Spleen (tissue), 7 donors: ENCODE measurements around the gene L1CAM.

Source experiments
- POLR2AphosphoS5 ChIP-seq, 3 donors: sonication (generic); formaldehyde crosslinking; IDR thresholded peaks; one replicate each; pipeline ENCODE4 v1.5.1; 2017; ENCODE audit warnings: antibody characterized with exemption in 3 of 3
- TF ChIP-seq, protein P1 (sequence below), 11 experiments: fragments of 200-600 bp in 7 of 11; fragments of 450-650 bp in 4 of 11; sonication (generic) in 4 of 11; IDR thresholded peaks in 8 of 11; conservative IDR thresholded peaks in 3 of 11; 1 replicate in 7 of 11; 2 replicates in 4 of 11; pipeline versions ENCODE4 v1.4.0 to v1.8.0; 2016 to 2021; ENCODE audit warnings: antibody characterized with exemption in 11 of 11, inconsistent platforms in 4 of 11, mild to moderate bottlenecking in 1 of 11
- donor health status: DM: no; HTN: no; CAD: no; lungs with moderate emphysema.
- donor health status: DM: no; HTN: no; CAD: no.
- donor health status: DM: no; HTN: no; CAD: no.

- TF ChIP-seq, protein P1, sequence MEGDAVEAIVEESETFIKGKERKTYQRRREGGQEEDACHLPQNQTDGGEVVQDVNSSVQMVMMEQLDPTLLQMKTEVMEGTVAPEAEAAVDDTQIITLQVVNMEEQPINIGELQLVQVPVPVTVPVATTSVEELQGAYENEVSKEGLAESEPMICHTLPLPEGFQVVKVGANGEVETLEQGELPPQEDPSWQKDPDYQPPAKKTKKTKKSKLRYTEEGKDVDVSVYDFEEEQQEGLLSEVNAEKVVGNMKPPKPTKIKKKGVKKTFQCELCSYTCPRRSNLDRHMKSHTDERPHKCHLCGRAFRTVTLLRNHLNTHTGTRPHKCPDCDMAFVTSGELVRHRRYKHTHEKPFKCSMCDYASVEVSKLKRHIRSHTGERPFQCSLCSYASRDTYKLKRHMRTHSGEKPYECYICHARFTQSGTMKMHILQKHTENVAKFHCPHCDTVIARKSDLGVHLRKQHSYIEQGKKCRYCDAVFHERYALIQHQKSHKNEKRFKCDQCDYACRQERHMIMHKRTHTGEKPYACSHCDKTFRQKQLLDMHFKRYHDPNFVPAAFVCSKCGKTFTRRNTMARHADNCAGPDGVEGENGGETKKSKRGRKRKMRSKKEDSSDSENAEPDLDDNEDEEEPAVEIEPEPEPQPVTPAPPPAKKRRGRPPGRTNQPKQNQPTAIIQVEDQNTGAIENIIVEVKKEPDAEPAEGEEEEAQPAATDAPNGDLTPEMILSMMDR (IDR thresholded peaks at IDR 0.05 in 8 of 11, conservative IDR thresholded peaks at IDR 0.05 in 3 of 11), result no peak
- peak; percentile 46 to 69 (median 59) for TF ChIP-seq POLR2AphosphoS5 (IDR thresholded peaks at IDR 0.05)
Measured at GRCh38 chrX:153903991-153904957, 18.3 kb upstream of the L1CAM start, which contains the start of gene AVPR2.
